Activated naive CD8-positive, alpha-beta T cell treated with anti-CD3 and anti-CD28 coated beads, Interleukin-2, amount 50 U/mL, for 24 hours (primary cell): ENCODE results near the gene SMARCA1.

Source experiments
- ATAC-seq: fragments of 150-1000 bp; cut with Tn5 transposase; one replicate; pipeline ENCODE4 v1.10.0; 2021
- DNase-seq: peaks from one replicate; pipeline ENCODE4 v3.0.0; 2021
- H3K27ac Mint-ChIP-seq: one replicate; pipeline ENCODE4 v1.8.0; 2021; ENCODE audit warnings: mild to moderate bottlenecking, mixed read lengths
- H3K27me3 Mint-ChIP-seq: one replicate; pipeline ENCODE4 v1.8.0; 2021; ENCODE audit warnings: mixed read lengths
- H3K36me3 Mint-ChIP-seq: one replicate; pipeline ENCODE4 v1.8.0; 2021; ENCODE audit warnings: low read depth, mixed read lengths
- H3K4me1 Mint-ChIP-seq: one replicate; pipeline ENCODE4 v1.8.0; 2021; ENCODE audit warnings: mixed read lengths
- H3K4me3 Mint-ChIP-seq: one replicate; pipeline ENCODE4 v1.8.0; 2021; ENCODE audit warnings: mild to moderate bottlenecking, moderate library complexity, mixed read lengths
- H3K9me3 Mint-ChIP-seq: one replicate; pipeline ENCODE4 v1.8.0; 2021; ENCODE audit warnings: mixed read lengths

The SMARCA1 gene

GRCh38 chrX:129449148-129449547 lies 74.1 kb downstream of the SMARCA1 start:
- no peaks in the 10 kb centered on the region for H3K27me3 Mint-ChIP-seq
- H3K9me3 Mint-ChIP-seq: no peaks in the 10 kb centered on the region
- no peaks in the 10 kb centered on the region for H3K4me1 Mint-ChIP-seq
- ATAC-seq: no peak
- DNase-seq: no peak
- no peaks in the 10 kb centered on the region for H3K36me3 Mint-ChIP-seq
- H3K4me3 Mint-ChIP-seq: no peak overlapping the region
- H3K27ac Mint-ChIP-seq: no peak overlapping the region

GRCh38 chrX:129445436-129445835 lies 77.9 kb downstream of the SMARCA1 start:
- H3K4me3 Mint-ChIP-seq: no peak overlapping the region
- DNase-seq (no peak), ATAC-seq (no peak)
- H3K4me1 Mint-ChIP-seq: no peaks in the 10 kb centered on the region
- H3K27ac Mint-ChIP-seq: no peak overlapping the region
- H3K36me3 Mint-ChIP-seq: no peaks in the 10 kb centered on the region
- no peaks in the 10 kb centered on the region for H3K9me3 Mint-ChIP-seq
- no peaks in the 10 kb centered on the region for H3K27me3 Mint-ChIP-seq

- Mint-ChIP-seq H3K4me1 (no peaks in the 10 kb centered on the region), H3K27ac (no peak overlapping the region), H3K4me3 (no peak overlapping the region), H3K9me3 (no peaks in the 10 kb centered on the region), H3K27me3 (no peaks in the 10 kb centered on the region), H3K36me3 (no peaks in the 10 kb centered on the region)
- DNase-seq (no peak), ATAC-seq (no peak)
Measured at GRCh38 chrX:129433945-129434344, 89.3 kb downstream of the SMARCA1 start.

- no peak for ATAC-seq
- no peak overlapping the region for H3K27ac Mint-ChIP-seq
- H3K9me3 Mint-ChIP-seq: no peaks in the 10 kb centered on the region
- no peak overlapping the region for H3K4me3 Mint-ChIP-seq
- no peak for DNase-seq
- H3K36me3 Mint-ChIP-seq: no peaks in the 10 kb centered on the region
- H3K27me3 Mint-ChIP-seq: no peaks in the 10 kb centered on the region
- H3K4me1 Mint-ChIP-seq: no peaks in the 10 kb centered on the region
Measured at GRCh38 chrX:129433461-129433860, 89.8 kb downstream of the SMARCA1 start.

GRCh38 chrX:129427267-129427666 lies 96.0 kb downstream of the SMARCA1 start:
- DNase-seq (no peak), ATAC-seq (no peak)
- Mint-ChIP-seq H3K4me1 (no peaks in the 10 kb centered on the region), H3K9me3 (no peaks in the 10 kb centered on the region), H3K4me3 (no peak overlapping the region), H3K27ac (no peak overlapping the region), H3K36me3 (no peaks in the 10 kb centered on the region), H3K27me3 (peaks cover 3% of the 10 kb centered on the region)

- no peaks in the 10 kb centered on the region for H3K36me3 Mint-ChIP-seq
- H3K4me3 Mint-ChIP-seq: no peak overlapping the region
- no peak for ATAC-seq
- no peaks in the 10 kb centered on the region for H3K4me1 Mint-ChIP-seq
- no peaks in the 10 kb centered on the region for H3K9me3 Mint-ChIP-seq
- H3K27me3 Mint-ChIP-seq: peaks cover 3% of the 10 kb centered on the region
- H3K27ac Mint-ChIP-seq: no peak overlapping the region
- no peak for DNase-seq
Measured at GRCh38 chrX:129423191-129423590, 100.1 kb downstream of the SMARCA1 start.

GRCh38 chrX:129404670-129405008 lies 118.7 kb downstream of the SMARCA1 start:
- ATAC-seq: no peak

GRCh38 chrX:129403974-129404669 lies 119.2 kb downstream of the SMARCA1 start:
- peaks cover 2% of the 10 kb centered on the region for H3K27me3 Mint-ChIP-seq
- H3K36me3 Mint-ChIP-seq: no peaks in the 10 kb centered on the region
- no peaks in the 10 kb centered on the region for H3K9me3 Mint-ChIP-seq
- no peak overlapping the region for H3K4me3 Mint-ChIP-seq
- H3K27ac Mint-ChIP-seq: no peak overlapping the region
- DNase-seq (no peak), ATAC-seq (no peak)
- H3K4me1 Mint-ChIP-seq: no peaks in the 10 kb centered on the region

More at GRCh38 chrX:129404670-129405008, 118.7 kb downstream of the SMARCA1 start:
- DNase-seq: no peak
- Mint-ChIP-seq H3K9me3 (no peaks in the 10 kb centered on the region), H3K27me3 (peaks cover 2% of the 10 kb centered on the region), H3K4me3 (no peak overlapping the region), H3K4me1 (no peaks in the 10 kb centered on the region), H3K36me3 (no peaks in the 10 kb centered on the region), H3K27ac (no peak overlapping the region)
